Osteoblast (primary cell): ENCODE results near the gene SNX25. TPM values are rescaled to one million over a fixed set of nuclear protein-coding genes. Genes with fewer than 3 reads are reported as not detected.

Experiments used
- DNase-seq: peaks from one replicate; pipeline ENCODE4 v3.0.0; 2011; ENCODE audit warnings: low spot score, mixed read lengths; ENCODE audit not compliant: insufficient read length; ENCODE audit errors: missing footprints
- H2AFZ ChIP-seq: 2 replicates; pipeline ENCODE4 v1.6.0; 2011; ENCODE audit warnings: mild to moderate bottlenecking, low read length
- H3K27ac ChIP-seq: 2 replicates; pipeline ENCODE4 v1.5.1; 2011; ENCODE audit warnings: mild to moderate bottlenecking, low read depth, low read length, moderate library complexity
- H3K27me3 ChIP-seq: 2 replicates; pipeline ENCODE4 v1.6.0; 2012; ENCODE audit warnings: mild to moderate bottlenecking, control low read depth, inconsistent platforms, low read length, moderate library complexity; ENCODE audit not compliant: insufficient read depth
- H3K36me3 ChIP-seq: 2 replicates; pipeline ENCODE4 v1.5.1; 2011; ENCODE audit warnings: mild to moderate bottlenecking, low read length, control low read depth, moderate library complexity; ENCODE audit not compliant: insufficient read depth
- H3K4me1 ChIP-seq: 2 replicates; pipeline ENCODE4 v1.5.1; 2011; ENCODE audit warnings: mild to moderate bottlenecking, low read length, control low read depth, moderate library complexity; ENCODE audit not compliant: insufficient read depth
- H3K4me2 ChIP-seq: 2 replicates; pipeline ENCODE4 v1.6.0; 2011; ENCODE audit warnings: mild to moderate bottlenecking, low read length; ENCODE audit not compliant: insufficient read depth
- H3K4me3 ChIP-seq: fragments of 200-600 bp; sonication (generic); 3 replicates; pipeline ENCODE4 v1.5.1; 2012; ENCODE audit warnings: mild to moderate bottlenecking, low read length, inconsistent platforms; ENCODE audit not compliant: insufficient read depth
- H3K79me2 ChIP-seq: 2 replicates; pipeline ENCODE4 v1.6.0; 2012; ENCODE audit warnings: mild to moderate bottlenecking, low read length, control low read depth, inconsistent platforms; ENCODE audit not compliant: insufficient read depth
- H3K9me3 ChIP-seq: 2 replicates; pipeline ENCODE4 v1.5.1; 2011; ENCODE audit warnings: low read depth, low read length, control low read depth
- H4K20me1 ChIP-seq: 2 replicates; pipeline ENCODE4 v1.6.0; 2012; ENCODE audit warnings: mild to moderate bottlenecking, low read length, control low read depth; ENCODE audit not compliant: insufficient read depth
- CTCF ChIP-seq: IDR thresholded peaks from 2 replicates; pipeline ENCODE4 v1.5.1; 2011; ENCODE audit warnings: mild to moderate bottlenecking, low read depth, low read length, moderate library complexity; ENCODE audit errors: extremely low read depth
- total RNA-seq: library from RNA; depleted of rRNA; stranded (reverse); fragments of >200 nt; gene quantifications from 2 replicates; pipeline ENCODE4 v1.2.3, GENCODE V29; 2012

The SNX25 gene
- total RNA-seq, 1 donor, result 98.1 TPM

GRCh38 chr4:185270037-185270436 lies 60.6 kb downstream of the SNX25 start:
- H3K4me3 ChIP-seq, result no peak overlapping the region
- H3K4me1 ChIP-seq, result peaks cover 37% of the 10 kb centered on the region
- H4K20me1 ChIP-seq, result no peaks in the 10 kb centered on the region
- no peak overlapping the region for H3K4me2 ChIP-seq
- H3K9me3 ChIP-seq, result no peaks in the 10 kb centered on the region
- H3K36me3 ChIP-seq, result peaks cover 10% of the 10 kb centered on the region
- no peak for DNase-seq
- no peak overlapping the region for H2AFZ ChIP-seq
- H3K27me3 ChIP-seq, result no peaks in the 10 kb centered on the region
- TF ChIP-seq CTCF, result no peak
- no peak overlapping the region for H3K27ac ChIP-seq
- H3K79me2 ChIP-seq, result peaks cover 22% of the 10 kb centered on the region

- H3K36me3 ChIP-seq, result peaks cover 10% of the 10 kb centered on the region
- H2AFZ ChIP-seq, result no peak overlapping the region
- no peak for DNase-seq
These were observed 61.5 kb downstream of the SNX25 start for GRCh38 chr4:185270885-185271284.

GRCh38 chr4:185272245-185272644 lies 62.8 kb downstream of the SNX25 start:
- no peak for DNase-seq
- H3K9me3 ChIP-seq, result no peaks in the 10 kb centered on the region

More at GRCh38 chr4:185270885-185271284, 61.5 kb downstream of the SNX25 start:
- Histone ChIP-seq H3K4me1 (peaks cover 37% of the 10 kb centered on the region), H4K20me1 (no peaks in the 10 kb centered on the region), H3K4me3 (no peak overlapping the region), H3K27me3 (no peaks in the 10 kb centered on the region), H3K79me2 (peaks cover 22% of the 10 kb centered on the region), H3K9me3 (no peaks in the 10 kb centered on the region), H3K27ac (no peak overlapping the region), H3K4me2 (no peak overlapping the region)
- no peak for TF ChIP-seq CTCF

GRCh38 chr4:185275501-185275900 lies 66.1 kb downstream of the SNX25 start:
- DNase-seq, result no peak
- Histone ChIP-seq H3K36me3 (peaks cover 5% of the 10 kb centered on the region), H3K9me3 (no peaks in the 10 kb centered on the region), H3K4me1 (peaks cover 27% of the 10 kb centered on the region), H4K20me1 (no peaks in the 10 kb centered on the region), H2AFZ (no peak overlapping the region), H3K27me3 (no peaks in the 10 kb centered on the region), H3K27ac (peak overlapping the region; percentile 69), H3K4me3 (no peak overlapping the region), H3K79me2 (peaks cover 24% of the 10 kb centered on the region), H3K4me2 (peak overlapping the region; percentile 21)
- no peak for TF ChIP-seq CTCF

More at GRCh38 chr4:185272245-185272644, 62.8 kb downstream of the SNX25 start:
- H3K4me2 ChIP-seq, result no peak overlapping the region
- peaks cover 35% of the 10 kb centered on the region for H3K4me1 ChIP-seq
- no peak overlapping the region for H3K4me3 ChIP-seq
- peaks cover 10% of the 10 kb centered on the region for H3K36me3 ChIP-seq
- H3K27ac ChIP-seq, result no peak overlapping the region
- no peak for TF ChIP-seq CTCF
- peaks cover 22% of the 10 kb centered on the region for H3K79me2 ChIP-seq
- H3K27me3 ChIP-seq, result no peaks in the 10 kb centered on the region
- no peaks in the 10 kb centered on the region for H4K20me1 ChIP-seq
- no peak overlapping the region for H2AFZ ChIP-seq
